Kidney (tissue), 14 donors: Measurements from ENCODE around the gene URB1. TPM values are rescaled to one million over a fixed set of nuclear protein-coding genes. Genes with fewer than 3 reads are reported as not detected.

ENCODE experiments used
- DNase-seq, 5 donors: peaks; one replicate each; pipeline ENCODE4 v3.0.0-alpha.2; 2013 to 2020
- FAIRE-seq: peaks from 2 replicates; lab custom pipeline; 2012; peaks lifted over from hg19 to GRCh38; lab: Jason Lieb, UNC
- H3K27ac ChIP-seq, 2 donors: one replicate each; pipeline ENCODE4 v1.7.0; 2013; ENCODE audit warnings: low read depth in 2 of 2, low read length in 2 of 2, inconsistent platforms in 1 of 2
- H3K27me3 ChIP-seq: one replicate; pipeline ENCODE4 v1.7.1; 2013; ENCODE audit warnings: low read length, inconsistent platforms; ENCODE audit not compliant: control insufficient read depth, insufficient read depth
- H3K36me3 ChIP-seq, 3 donors: one replicate each; pipeline versions ENCODE4 v1.7.0 to v1.7.1; 2013; ENCODE audit warnings: low read length in 3 of 3, control low read depth in 1 of 3, inconsistent platforms in 1 of 3; ENCODE audit not compliant: insufficient read depth in 3 of 3, control insufficient read depth in 2 of 3
- H3K4me1 ChIP-seq, 3 donors: one replicate each; pipeline versions ENCODE4 v1.7.0 to v1.7.1; 2013; ENCODE audit warnings: low read length in 3 of 3, inconsistent platforms in 1 of 3, low read depth in 1 of 3; ENCODE audit not compliant: control insufficient read depth in 2 of 3, insufficient read depth in 2 of 3
- H3K4me3 ChIP-seq, 3 donors: one replicate each; pipeline versions ENCODE4 v1.7.0 to v1.8.1; 2013; ENCODE audit warnings: low read length in 3 of 3, control low read depth in 1 of 3, inconsistent platforms in 1 of 3
- H3K9ac ChIP-seq, 3 donors: one replicate each; pipeline versions ENCODE4 v1.7.0 to v1.7.1; 2013; ENCODE audit warnings: low read length in 3 of 3, control low read depth in 1 of 3, inconsistent platforms in 1 of 3
- H3K9me3 ChIP-seq, 3 donors: one replicate each; pipeline versions ENCODE4 v1.7.0 to v1.7.1; 2013; ENCODE audit warnings: low read length in 3 of 3, control low read depth in 1 of 3, inconsistent platforms in 1 of 3; ENCODE audit not compliant: control insufficient read depth in 2 of 3, insufficient read depth in 1 of 3
- intact Hi-C: fragments of 100-400 bp; cut with DNase I; formaldehyde crosslinking; loops from one replicate; pipeline ENCODE4 v1.11.1; 2022
- polyA plus RNA-seq: library from polyadenylated mRNA; stranded (reverse); fragments of 350-450 nt; fragmentation: Illumina TruSeq; extraction: RNeasy Lipid Tissue Mini Kit (QIAGEN cat#74804); gene quantifications from one replicate; pipeline ENCODE4 v1.2.3, GENCODE V29; 2014; ENCODE audit warnings: low read depth, low replicate concordance; ENCODE audit not compliant: insufficient read depth
- total RNA-seq: library from RNA; stranded (reverse); fragmentation: NEBNext Ultra II Directional; extraction: Animal tissue kit (Norgen Biotek cat#: 25700); gene quantifications from one replicate; pipeline ENCODE4 v1.2.1, GENCODE V29; 2021
- TF ChIP-seq, protein P1 (sequence below): IDR thresholded peaks from 3 replicates; pipeline ENCODE4 v1.5.1; 2012; ENCODE audit warnings: mild to moderate bottlenecking, moderate library complexity, borderline replicate concordance; ENCODE audit not compliant: insufficient read depth; ENCODE audit errors: extremely low read depth
- donor health status: control.
- donor health status: control.
- donor health status: control.
- donor health status: control.
- donor health status: control.
- donor health status: DM: yes; HTN: yes; CAD: no.
- donor health status: Normal renal cell carcinoma (clear cell type).

The URB1 gene
- total and polyA plus RNA-seq, 2 donors from 2014 or later: 1.7 to 15.0 TPM

DNA sequence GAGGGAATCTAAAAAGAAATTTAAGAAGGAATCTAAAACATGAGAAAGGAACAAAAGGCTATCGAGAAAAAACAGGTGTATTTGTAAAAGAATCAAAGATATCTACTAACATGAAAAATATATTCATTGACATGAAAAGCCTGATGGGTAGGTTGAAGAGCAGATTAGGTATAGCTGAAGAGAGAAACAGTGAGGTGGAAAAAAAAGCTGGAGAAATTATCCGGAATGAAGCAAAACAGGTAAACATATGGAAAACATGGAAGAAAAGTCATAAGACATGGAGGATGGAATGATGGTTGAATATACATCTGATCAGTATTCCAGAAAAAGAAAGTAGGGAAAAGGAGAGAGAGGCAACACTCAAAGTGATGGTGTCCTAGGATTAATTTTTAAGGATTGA lies 29.3 kb upstream of the URB1 start:
- Histone ChIP-seq H3K27ac (no peak overlapping the region), H3K9me3 (no peaks in the 10 kb centered on the region), H3K9ac (no peak overlapping the region), H3K4me3 (no peak overlapping the region), H3K27me3 (no peaks in the 10 kb centered on the region), H3K4me1 (no peaks in the 10 kb centered on the region), H3K36me3 (no peaks in the 10 kb centered on the region)
- TF ChIP-seq, protein P1, sequence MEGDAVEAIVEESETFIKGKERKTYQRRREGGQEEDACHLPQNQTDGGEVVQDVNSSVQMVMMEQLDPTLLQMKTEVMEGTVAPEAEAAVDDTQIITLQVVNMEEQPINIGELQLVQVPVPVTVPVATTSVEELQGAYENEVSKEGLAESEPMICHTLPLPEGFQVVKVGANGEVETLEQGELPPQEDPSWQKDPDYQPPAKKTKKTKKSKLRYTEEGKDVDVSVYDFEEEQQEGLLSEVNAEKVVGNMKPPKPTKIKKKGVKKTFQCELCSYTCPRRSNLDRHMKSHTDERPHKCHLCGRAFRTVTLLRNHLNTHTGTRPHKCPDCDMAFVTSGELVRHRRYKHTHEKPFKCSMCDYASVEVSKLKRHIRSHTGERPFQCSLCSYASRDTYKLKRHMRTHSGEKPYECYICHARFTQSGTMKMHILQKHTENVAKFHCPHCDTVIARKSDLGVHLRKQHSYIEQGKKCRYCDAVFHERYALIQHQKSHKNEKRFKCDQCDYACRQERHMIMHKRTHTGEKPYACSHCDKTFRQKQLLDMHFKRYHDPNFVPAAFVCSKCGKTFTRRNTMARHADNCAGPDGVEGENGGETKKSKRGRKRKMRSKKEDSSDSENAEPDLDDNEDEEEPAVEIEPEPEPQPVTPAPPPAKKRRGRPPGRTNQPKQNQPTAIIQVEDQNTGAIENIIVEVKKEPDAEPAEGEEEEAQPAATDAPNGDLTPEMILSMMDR: no peak
- DNase-seq (no peak), FAIRE-seq (no peak)
- intact Hi-C loops: no loop called here

DNA sequence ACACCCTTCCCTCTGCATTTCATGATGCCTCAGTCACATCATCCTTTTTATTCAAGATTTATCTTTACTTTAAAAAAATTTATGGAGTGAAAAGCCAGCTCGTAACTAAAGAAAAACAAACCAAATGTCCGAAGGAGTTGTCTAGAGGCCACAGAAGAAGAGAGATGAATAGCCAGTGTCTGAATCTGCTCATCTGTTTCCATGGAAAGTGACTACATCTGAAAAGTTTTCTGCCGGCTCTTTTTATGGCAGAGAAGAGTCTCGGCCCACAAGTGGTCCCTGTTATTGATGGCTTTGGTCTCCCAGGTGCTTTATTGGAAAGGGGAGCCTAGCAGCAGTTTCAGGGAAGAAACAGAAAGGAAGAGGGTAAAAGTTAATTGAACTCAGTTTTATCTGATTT lies 25.3 kb upstream of the URB1 start:
- intact Hi-C loops: no loop called here
- Histone ChIP-seq H3K4me1 (peaks cover 0 to 3% (median 0%) of the 10 kb centered on the region in 3 donors), H3K9ac (no peak overlapping the region), H3K36me3 (no peaks in the 10 kb centered on the region), H3K27me3 (no peaks in the 10 kb centered on the region), H3K4me3 (no peak overlapping the region), H3K9me3 (no peaks in the 10 kb centered on the region), H3K27ac (no peak overlapping the region)
- FAIRE-seq (no peak), DNase-seq (no peak)
- TF ChIP-seq, protein P1: no peak

DNA sequence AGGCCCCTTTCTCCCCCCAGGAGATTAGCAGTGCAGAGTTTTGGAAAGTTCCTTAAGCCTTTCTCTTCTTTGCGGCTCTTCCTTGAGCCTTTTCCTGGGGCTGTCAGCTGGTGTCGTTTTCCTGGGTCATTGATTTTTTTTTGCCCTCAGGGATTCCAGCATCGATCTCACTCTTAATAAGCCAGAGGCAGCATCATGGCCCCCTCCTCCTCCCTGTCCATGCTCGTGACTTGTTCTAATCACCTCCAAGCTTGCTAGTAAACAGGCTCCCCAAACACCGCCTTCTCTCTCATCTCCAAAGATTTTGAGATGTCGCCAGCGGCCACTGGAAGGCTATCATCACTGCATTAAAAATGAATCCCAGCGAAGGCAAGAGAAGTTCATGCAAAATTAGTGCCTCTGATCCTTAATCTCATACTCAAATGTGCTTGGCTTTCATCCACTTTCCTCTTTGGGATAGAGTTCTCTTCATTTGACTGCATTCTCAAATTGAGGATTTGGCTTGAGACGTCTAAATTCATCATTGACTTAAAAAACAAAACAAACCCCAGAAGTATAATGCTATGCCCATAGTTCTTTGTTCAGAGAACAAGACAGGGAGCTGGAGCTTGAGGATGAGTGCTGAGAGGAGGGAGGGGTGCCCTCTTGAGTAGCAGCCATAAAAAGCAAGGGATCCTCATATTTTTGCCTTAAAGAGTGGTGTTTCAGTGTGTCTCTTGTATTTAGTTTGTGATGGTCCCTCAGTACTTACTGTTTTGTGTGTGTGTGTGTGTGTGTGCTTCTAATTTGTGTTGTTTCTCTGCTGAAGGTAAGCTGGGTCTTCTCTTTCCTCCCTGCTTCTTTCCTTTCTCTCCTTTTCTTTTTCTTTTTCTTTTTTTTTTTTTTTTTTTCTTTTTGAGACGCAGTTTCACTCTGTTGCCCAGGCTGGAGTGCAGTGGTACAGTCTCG lies 22.9 kb upstream of the URB1 start:
- Histone ChIP-seq H3K27ac (no peak overlapping the region), H3K4me1 (peaks cover 0 to 7% (median 0%) of the 10 kb centered on the region in 3 donors), H3K9me3 (no peaks in the 10 kb centered on the region), H3K36me3 (no peaks in the 10 kb centered on the region), H3K27me3 (no peaks in the 10 kb centered on the region), H3K4me3 (no peak overlapping the region), H3K9ac (no peak overlapping the region)
- TF ChIP-seq, protein P1: no peak
- DNase-seq (no peak), FAIRE-seq (no peak)
- intact Hi-C loops: no loop called here
